Activated CD4-positive, CD25-positive, alpha-beta regulatory T cell treated with anti-CD3 and anti-CD28 coated beads, Interleukin-2, amount 50 U/mL, for 72 hours (primary cell): ENCODE data around the gene PGPEP1.
"Not testable (repeated sequence)": the region's sequence is repeated elsewhere in the genome, so short reads cannot be mapped to it uniquely, and the experiment has no call there.

Source experiments
- DNase-seq: peaks from one replicate; pipeline ENCODE4 v3.0.0; 2021

The PGPEP1 gene

GRCh38 chr19:18396471-18397241, 56.3 kb downstream of the PGPEP1 start:
- DNase-seq, result no peak

GRCh38 chr19:18397242-18398202, 57.1 kb downstream of the PGPEP1 start, which contains the start of gene LRRC25:
LRRC25 (minus strand) TSS chr19:18397622; CDS start chr19:18396963, 659 bp downstream.
- DNase-seq, result no peak

- no peak for DNase-seq
Measured at GRCh38 chr19:18399008-18399407, 58.6 kb downstream of the PGPEP1 start.

DNA sequence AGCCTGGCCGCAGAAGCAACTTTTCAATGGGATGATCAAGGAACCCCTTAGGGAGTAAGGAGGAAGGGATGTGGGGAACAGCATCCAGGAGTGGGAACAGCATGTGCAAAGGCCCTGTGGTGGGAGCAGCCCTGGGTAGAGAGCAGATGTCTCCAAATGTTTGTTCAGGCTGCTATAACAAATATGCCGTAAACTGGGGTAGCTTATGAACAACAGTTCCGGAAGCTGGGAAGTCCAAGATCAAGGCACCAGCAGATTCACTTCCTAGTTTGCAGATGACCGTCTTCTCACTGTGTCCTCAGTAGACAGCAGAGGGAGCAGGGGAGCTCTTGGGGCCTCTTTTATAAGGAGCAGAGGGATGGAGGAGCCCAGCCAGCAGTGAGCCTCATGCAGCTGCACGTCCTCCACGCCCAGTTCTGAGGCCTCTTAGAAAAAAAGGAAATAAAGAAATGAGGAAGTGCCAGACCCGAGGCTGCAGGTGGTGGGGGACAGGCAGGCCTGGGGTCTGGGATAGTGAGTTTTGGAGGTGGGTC, 61.2 kb downstream of the PGPEP1 start:
- no peak for DNase-seq

GRCh38 chr19:18402455-18403248, 62.3 kb downstream of the PGPEP1 start:
- DNase-seq, result not testable (repeated sequence)

GRCh38 chr19:18405754-18406153, 65.4 kb downstream of the PGPEP1 start:
- not testable (repeated sequence) for DNase-seq

GRCh38 chr19:18406749-18407148, 66.4 kb downstream of the PGPEP1 start:
- no peak for DNase-seq

DNA sequence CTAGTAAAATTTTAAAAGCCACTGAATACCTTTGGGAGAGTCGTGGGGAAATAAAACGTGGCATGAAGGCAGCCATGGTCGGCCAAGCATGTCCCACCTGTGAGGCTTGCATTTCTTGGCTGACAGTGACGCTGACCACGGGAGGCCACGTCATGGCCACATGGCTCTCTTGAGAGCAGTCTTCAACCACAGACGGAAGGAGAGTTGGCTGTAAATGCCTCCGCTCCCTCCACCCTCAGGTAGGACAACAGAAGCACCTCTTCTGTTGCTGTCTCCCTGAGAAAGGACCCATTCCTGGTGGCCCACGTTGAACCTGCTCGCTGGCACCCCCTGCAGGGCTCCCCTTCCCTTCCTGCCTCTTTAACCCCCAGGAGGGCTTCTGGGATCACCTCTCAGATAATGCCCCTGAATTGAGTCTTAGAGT, 67.7 kb downstream of the PGPEP1 start:
- DNase-seq, result no peak

DNA sequence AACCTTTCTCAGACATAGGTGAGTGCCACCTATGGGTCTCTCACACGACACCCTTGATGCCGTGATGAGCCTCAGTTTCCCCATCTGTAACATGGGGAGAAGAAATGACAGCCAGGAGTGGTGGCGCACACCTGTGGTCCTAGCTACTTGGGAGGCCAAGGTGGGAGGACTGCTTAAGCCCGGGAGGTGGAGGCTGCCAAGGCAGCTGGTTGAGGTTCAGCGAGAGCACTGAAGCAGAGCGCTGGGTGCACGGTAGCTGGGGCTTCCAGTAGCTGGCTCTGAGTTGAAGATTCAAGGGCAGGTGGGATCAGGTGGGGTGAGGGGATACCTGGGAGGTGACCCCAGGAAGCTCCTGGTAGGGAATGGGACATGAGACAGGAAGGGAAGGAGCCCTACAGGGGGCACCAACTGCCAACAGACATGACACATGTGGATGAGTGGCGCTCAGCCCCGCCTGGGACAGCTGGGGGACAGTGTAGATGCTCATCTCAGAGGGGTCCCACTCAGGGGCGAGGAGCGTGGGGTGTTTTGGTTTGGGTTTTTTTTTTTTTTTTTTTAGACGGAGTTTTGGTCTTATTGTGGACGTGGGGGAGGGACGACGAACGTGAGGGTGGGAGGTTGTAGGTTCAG, 72.3 kb downstream of the PGPEP1 start:
- no peak for DNase-seq

- DNase-seq, result no peak
Measured at GRCh38 chr19:18414504-18415177, 74.2 kb downstream of the PGPEP1 start.

DNA sequence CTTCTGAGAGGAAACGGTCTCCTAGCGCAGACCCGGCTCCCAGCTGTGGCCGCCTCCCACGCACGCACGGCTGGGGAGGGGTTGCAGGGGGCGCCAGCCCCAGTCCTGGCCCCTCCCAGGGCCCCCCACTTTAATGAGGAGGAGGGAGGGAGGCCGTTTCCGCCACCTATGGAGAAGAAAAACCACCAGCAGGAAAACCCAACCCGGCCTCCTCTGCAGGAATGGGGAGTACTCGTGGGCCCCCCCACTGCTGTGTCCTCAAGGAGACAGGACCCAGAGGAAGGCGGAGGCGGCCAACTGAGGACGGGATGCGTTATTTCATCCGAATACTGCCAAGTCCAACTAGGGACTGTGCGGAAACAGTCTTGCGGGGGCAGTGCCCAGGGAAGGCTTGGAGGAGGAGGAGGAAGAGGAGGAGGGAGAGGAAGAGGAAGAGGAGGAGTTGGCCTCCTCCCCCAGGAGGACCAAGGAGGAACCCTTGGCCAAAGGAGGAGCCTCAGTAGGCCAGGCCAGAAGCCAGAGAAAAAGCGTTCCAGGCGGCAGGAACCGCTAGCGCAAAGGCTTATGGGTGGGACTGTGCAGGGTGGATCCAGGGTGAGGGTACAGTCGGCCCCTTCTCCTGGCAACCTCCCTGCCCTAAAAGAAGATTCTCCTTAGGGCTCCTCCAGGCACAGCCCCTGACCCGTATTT, 74.9 kb downstream of the PGPEP1 start:
- no peak for DNase-seq

DNA sequence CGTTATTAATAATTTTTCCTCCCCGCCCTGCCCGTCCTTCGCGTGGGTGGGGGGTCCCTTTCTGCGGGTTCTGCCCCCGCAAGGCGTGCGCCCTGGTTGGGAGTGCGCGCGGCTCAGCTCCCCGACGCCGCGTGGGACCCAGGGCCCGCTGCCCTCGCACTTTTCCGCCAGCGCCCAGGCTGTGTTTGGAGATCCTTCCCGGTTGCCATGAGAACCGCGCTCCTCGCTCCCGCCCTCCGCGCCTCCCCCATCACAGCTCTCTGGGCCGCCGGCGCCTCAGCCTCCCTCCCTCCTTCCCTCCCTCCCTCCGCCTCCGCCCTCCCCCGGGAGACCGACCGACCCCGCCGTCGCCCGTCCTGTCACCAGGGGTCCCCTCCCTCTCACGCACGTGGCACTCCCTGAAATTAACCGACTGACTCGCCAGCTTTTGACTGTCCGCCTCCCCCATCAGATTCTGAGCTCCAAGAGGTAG, 76.4 kb downstream of the PGPEP1 start:
- no peak for DNase-seq

DNA sequence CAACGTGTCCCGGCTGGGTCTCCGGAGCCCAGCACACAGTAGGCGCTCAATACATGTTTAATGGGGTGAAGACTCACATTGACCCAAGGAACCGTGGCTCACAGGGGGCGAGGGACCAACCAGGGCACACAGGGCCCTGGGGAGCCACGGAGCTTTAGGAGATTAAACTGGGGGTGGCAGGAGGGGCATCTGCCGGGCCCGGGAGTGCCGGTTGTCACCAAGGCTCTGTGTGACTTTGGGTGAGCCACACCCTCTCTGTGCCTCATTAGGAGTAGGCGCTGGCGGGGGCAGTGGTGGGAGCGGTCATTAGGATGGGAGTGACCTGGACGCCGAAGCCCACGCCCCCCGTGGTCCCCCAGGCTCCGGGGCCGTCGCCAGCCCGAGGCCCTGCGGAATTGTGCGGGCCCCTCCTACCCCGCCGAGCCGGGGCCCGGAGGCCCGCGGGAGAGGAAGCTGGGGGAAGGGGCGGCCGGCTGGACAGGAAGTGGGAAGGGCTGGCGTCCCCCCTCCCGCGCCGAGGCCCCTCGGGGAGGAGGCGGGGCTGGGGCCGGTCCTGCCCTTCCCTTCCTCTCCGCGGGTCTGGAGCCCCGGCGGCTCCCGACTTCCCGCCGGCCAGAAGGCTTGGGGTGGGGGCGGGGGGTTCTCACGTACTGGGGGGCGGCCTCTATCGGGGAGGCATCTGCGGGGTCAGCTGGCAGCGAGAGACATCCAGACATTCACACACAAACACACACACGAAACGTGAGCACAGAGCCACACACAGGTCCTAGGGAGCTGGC, 77.0 kb downstream of the PGPEP1 start:
- no peak for DNase-seq

GRCh38 chr19:18418029-18418482, 77.7 kb downstream of the PGPEP1 start:
- DNase-seq, result no peak

- no peak for DNase-seq
Measured at GRCh38 chr19:18418483-18419194, 78.2 kb downstream of the PGPEP1 start.

DNA sequence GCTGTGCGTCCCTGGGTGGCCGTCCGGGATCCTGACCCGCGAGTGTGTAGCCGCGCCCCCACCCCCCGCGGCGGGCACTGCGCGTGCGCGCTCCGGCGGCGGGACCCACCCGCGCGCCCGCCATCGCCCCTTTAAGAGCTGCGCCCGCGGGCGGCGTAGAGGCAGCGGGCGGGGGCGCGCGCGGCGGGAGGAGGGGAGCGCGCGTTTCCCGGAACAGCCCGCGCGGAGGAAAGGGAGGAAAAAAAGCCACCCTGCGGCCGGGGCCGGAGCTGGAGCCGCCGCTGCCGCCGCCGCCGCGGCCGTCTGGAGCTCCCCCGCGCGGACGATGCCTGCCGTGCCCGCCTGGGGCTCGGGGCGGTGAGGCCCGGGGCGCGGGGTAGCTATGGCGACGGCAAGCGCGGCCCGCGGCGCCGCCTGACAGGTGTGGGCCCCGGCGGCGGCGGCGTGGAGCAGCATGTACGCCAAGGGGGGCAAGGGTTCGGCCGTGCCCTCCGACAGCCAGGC, 78.8 kb downstream of the PGPEP1 start, which contains the start of gene SSBP4:
SSBP4 (plus strand) TSS at position 204 of the 504 bp plus-strand sequence; CDS start at position 455, 251 bp downstream.
- DNase-seq, result peak; percentile 68
